HL-60/S4 treated with phorbol 12-myristate 13-acetate at 8.2 ng/mL for 4 days and 3 days (cell line): ENCODE results near the gene COCH.
"Not testable (repeated sequence)": the region's sequence is repeated elsewhere in the genome, so short reads cannot be mapped to it uniquely, and the experiment has no call there.

Source experiments
- in situ Hi-C: fragments of 300-500 bp; cut with MboI; formaldehyde crosslinking; loops from 2 replicates; pipeline ENCODE4 v1.15.0; 2022; ENCODE audit warnings: low sequenced_read_pairs

Gene COCH

GRCh38 chr14:30921305-30921704 is 46.9 kb downstream of the COCH start:
- in situ Hi-C loops, result no loop called here

DNA sequence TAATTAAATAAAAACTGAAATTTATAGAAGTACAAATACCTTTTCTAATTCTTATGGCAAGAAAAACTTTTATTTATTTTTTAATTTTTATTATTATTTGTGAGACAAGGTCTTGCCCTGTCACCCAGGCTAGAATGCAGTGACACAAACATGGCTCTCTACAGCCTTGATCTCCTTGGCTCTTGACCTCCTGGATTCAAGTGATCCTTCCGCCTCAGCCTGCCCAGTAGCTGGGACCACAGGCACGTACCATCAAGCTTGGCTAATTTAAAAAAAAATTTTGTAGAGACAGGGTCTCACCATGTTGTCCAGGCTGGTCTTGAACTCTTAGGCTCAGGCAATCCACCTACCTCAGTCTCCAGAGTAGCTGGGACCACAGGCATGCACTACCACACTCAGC is 47.4 kb downstream of the COCH start:
- in situ Hi-C loops, result no loop called here

DNA sequence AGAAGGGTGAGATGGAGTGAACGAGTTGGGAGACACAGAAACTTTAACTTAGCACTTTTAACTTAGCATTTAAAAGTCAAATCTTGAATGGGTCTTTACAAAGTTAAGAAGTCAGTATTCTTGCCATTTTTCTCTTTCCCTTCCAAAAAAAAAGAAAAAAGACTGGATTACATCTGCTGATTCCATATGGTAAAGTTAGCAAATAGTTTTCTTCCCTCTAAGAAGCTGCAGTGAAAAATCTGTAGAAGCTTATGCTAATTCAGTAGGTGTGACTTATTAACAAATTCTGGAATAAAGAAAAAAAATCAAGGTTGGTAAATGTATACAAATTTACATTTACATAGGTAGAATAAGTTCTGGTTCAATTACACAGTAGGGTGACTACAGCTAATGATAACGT is 50.9 kb downstream of the COCH start:
- in situ Hi-C loops, result no loop called here

- in situ Hi-C loops, result no loop called here
Observed at GRCh38 chr14:30928462-30928861, 54.1 kb downstream of the COCH start.

DNA sequence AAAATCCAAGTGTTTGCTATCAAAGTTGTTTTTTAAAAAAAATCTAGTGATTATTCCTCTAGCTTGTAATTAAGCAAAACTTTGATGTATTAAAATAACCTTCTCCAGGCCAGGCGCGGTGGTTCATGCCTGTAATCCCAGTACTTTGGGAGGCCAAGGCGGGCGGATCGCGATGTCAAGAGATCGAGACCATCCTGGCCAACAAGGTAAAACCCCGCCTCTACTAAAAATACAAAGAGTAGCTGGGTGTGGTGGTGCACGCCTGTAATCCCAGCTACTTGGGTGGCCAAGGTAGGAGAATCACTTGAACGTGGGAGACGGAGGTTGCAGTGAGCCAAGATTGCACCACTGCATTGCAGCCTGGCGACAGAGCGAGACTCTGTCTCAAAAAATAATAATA is 59.6 kb downstream of the COCH start:
- in situ Hi-C loops, result not testable (repeated sequence)

- in situ Hi-C loops, result no loop called here
Observed at GRCh38 chr14:30935445-30935844, 61.1 kb downstream of the COCH start.

- in situ Hi-C loops, result no loop called here
Observed at GRCh38 chr14:30938617-30939016, 64.3 kb downstream of the COCH start.
